ENCODE results near the gene HSBP1. TPM values are rescaled to one million over a fixed set of nuclear protein-coding genes. Genes with fewer than 3 reads are reported as not detected.

Gene HSBP1
- total and polyA plus RNA-seq, 2 experiments from 2014 or later, result 26.7 to 384 TPM

GRCh38 chr16:83845263-83845662 lies 37.5 kb downstream of the HSBP1 start:
- Histone ChIP-seq H3K36me3 (replicated peaks; ENCODE audit: insufficient read depth, low read depth) (no peaks in the 10 kb centered on the region), H3K4me1 (ENCODE audit: insufficient read depth) (no peaks in the 10 kb centered on the region), H3K27me3 (no peaks in the 10 kb centered on the region), H3K9me3 (ENCODE audit: low read depth) (no peaks in the 10 kb centered on the region), H3K9me2 (replicated peaks; ENCODE audit: insufficient read depth) (no peaks in the 10 kb centered on the region), H3K4me3 (no peak overlapping the region), H3K4me2 (no peak overlapping the region), H3K79me2 (no peaks in the 10 kb centered on the region), H2AFZ (no peak overlapping the region), H3K27ac (no peak overlapping the region), H4K20me1 (ENCODE audit: insufficient read depth, poor library complexity, severe bottlenecking) (no peaks in the 10 kb centered on the region)
- TF ChIP-seq EZH2 (IDR thresholded peaks at IDR 0.05; ENCODE audit: borderline replicate concordance) (no peak), EZH2phosphoT487 (IDR thresholded peaks at IDR 0.05; ENCODE audit: low read depth, severe bottlenecking, unreplicated experiment) (no peak)
- 93% methylated on average over 8 of the region's 8 CpGs for WGBS (ENCODE audit: low lambda C conversion rate, missing lambda C conversion rate)
- no peak for DNase-seq (ENCODE audit: low spot score)

GRCh38 chr16:83847371-83848225 lies 39.8 kb downstream of the HSBP1 start:
- Histone ChIP-seq H3K4me2 (no peak overlapping the region), H3K4me1 (ENCODE audit: insufficient read depth) (peaks cover 10% of the 10 kb centered on the region)
- WGBS (ENCODE audit: low lambda C conversion rate, missing lambda C conversion rate), result 56% methylated on average over 14 of the region's 14 CpGs

GRCh38 chr16:83849421-83849820 lies 41.6 kb downstream of the HSBP1 start:
- H3K36me3 ChIP-seq (replicated peaks; ENCODE audit: insufficient read depth, low read depth), result no peaks in the 10 kb centered on the region
- no peaks in the 10 kb centered on the region for H3K27me3 ChIP-seq
- WGBS (ENCODE audit: low lambda C conversion rate, missing lambda C conversion rate), result 81% methylated on average over 6 of the region's 6 CpGs
- no peaks in the 10 kb centered on the region for H3K9me2 ChIP-seq (replicated peaks; ENCODE audit: insufficient read depth)
- peaks cover 10% of the 10 kb centered on the region for H3K4me1 ChIP-seq (ENCODE audit: insufficient read depth)
- no peak overlapping the region for H3K4me2 ChIP-seq
- H3K4me3 ChIP-seq, result no peak overlapping the region
- H4K20me1 ChIP-seq (ENCODE audit: insufficient read depth, poor library complexity, severe bottlenecking), result no peaks in the 10 kb centered on the region
- no peak for DNase-seq (ENCODE audit: low spot score)
- H2AFZ ChIP-seq, result no peak overlapping the region
- H3K9me3 ChIP-seq (ENCODE audit: low read depth), result no peaks in the 10 kb centered on the region
- TF ChIP-seq CTCF (IDR thresholded peaks at IDR 0.05; ENCODE audit: poor library complexity), result no peak
- no peaks in the 10 kb centered on the region for H3K79me2 ChIP-seq
- H3K27ac ChIP-seq, result no peak overlapping the region

More at GRCh38 chr16:83847371-83848225, 39.8 kb downstream of the HSBP1 start:
- Histone ChIP-seq H4K20me1 (ENCODE audit: insufficient read depth, poor library complexity, severe bottlenecking) (no peaks in the 10 kb centered on the region), H3K9me2 (replicated peaks; ENCODE audit: insufficient read depth) (no peaks in the 10 kb centered on the region), H3K27me3 (no peaks in the 10 kb centered on the region), H3K36me3 (replicated peaks; ENCODE audit: insufficient read depth, low read depth) (no peaks in the 10 kb centered on the region), H3K79me2 (no peaks in the 10 kb centered on the region), H3K9me3 (ENCODE audit: low read depth) (no peaks in the 10 kb centered on the region), H3K27ac (no peak overlapping the region), H2AFZ (no peak overlapping the region), H3K4me3 (no peak overlapping the region)
- no peak for DNase-seq (ENCODE audit: low spot score)
- TF ChIP-seq EZH2phosphoT487 (IDR thresholded peaks at IDR 0.05; ENCODE audit: low read depth, severe bottlenecking, unreplicated experiment) (no peak), CTCF (IDR thresholded peaks at IDR 0.05; ENCODE audit: poor library complexity) (no peak), EZH2 (IDR thresholded peaks at IDR 0.05; ENCODE audit: borderline replicate concordance) (no peak)

DNA sequence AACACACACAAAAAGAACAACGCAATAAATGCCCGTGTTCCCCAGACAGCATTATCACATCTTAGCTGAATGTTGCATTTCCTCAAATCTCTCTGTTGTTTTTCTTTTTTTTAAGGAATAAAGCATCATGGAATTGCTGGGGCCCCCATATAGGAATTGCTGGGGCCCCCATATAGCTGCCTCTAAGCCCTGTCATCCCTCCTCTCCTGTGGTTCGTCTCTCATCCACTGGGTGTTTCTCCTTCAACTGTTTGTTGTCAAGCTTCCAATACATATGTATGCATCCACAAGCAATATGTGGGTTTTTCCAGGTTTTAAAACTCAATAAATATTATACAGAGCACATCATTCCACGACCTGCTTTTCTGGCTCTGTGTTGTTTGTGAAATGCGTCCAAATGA lies 43.2 kb downstream of the HSBP1 start:
- H2AFZ ChIP-seq, result no peak overlapping the region
- no peaks in the 10 kb centered on the region for H3K9me3 ChIP-seq (ENCODE audit: low read depth)
- no peaks in the 10 kb centered on the region for H4K20me1 ChIP-seq (ENCODE audit: insufficient read depth, poor library complexity, severe bottlenecking)
- H3K4me2 ChIP-seq, result peak overlapping the region; percentile 0
- 74% methylated on average over 5 of the region's 5 CpGs for WGBS (ENCODE audit: low lambda C conversion rate, missing lambda C conversion rate)
- H3K9me2 ChIP-seq (replicated peaks; ENCODE audit: insufficient read depth), result no peaks in the 10 kb centered on the region
- DNase-seq (ENCODE audit: low spot score), result no peak
- no peaks in the 10 kb centered on the region for H3K27me3 ChIP-seq
- peaks cover 10% of the 10 kb centered on the region for H3K4me1 ChIP-seq (ENCODE audit: insufficient read depth)
- no peak for TF ChIP-seq EZH2phosphoT487 (IDR thresholded peaks at IDR 0.05; ENCODE audit: low read depth, severe bottlenecking, unreplicated experiment)
- TF ChIP-seq EZH2 (IDR thresholded peaks at IDR 0.05; ENCODE audit: borderline replicate concordance), result no peak
- no peak for TF ChIP-seq CTCF (IDR thresholded peaks at IDR 0.05; ENCODE audit: poor library complexity)
- H3K79me2 ChIP-seq, result no peaks in the 10 kb centered on the region
- H3K36me3 ChIP-seq (replicated peaks; ENCODE audit: insufficient read depth, low read depth), result no peaks in the 10 kb centered on the region
- H3K4me3 ChIP-seq, result no peak overlapping the region
- H3K27ac ChIP-seq, result peak overlapping the region; percentile 2
